HAP-1 (cell line): Measurements from ENCODE around the gene IRS2.

Source experiments
- DNase-seq, 2 experiments: peaks; one replicate each; pipeline ENCODE4 v3.0.0-alpha.2; 2016 to 2020; ENCODE audit warnings: low spot score in 2 of 2
- H3K27me3 ChIP-seq: fragments of 250-450 bp; sonication (Bioruptor Pico); 2 replicates; pipeline ENCODE4 v1.5.1; 2020; ENCODE audit warnings: low read depth, mild to moderate bottlenecking, moderate library complexity
- H3K36me3 ChIP-seq: fragments of 250-450 bp; sonication (Bioruptor Pico); replicated peaks from 2 replicates; pipeline ENCODE4 v1.5.1; 2020; ENCODE audit warnings: mild to moderate bottlenecking
- H3K4me1 ChIP-seq: fragments of 250-450 bp; sonication (Bioruptor Pico); 2 replicates; pipeline ENCODE4 v1.5.1; 2020; ENCODE audit warnings: mild to moderate bottlenecking
- H3K4me3 ChIP-seq: fragments of 250-450 bp; sonication (Bioruptor Pico); 2 replicates; pipeline ENCODE4 v1.5.1; 2020; ENCODE audit warnings: mild to moderate bottlenecking, moderate library complexity
- H3K9me3 ChIP-seq: fragments of 250-450 bp; sonication (Bioruptor Pico); 2 replicates; pipeline ENCODE4 v1.5.1; 2020; ENCODE audit warnings: mild to moderate bottlenecking, moderate library complexity
- in situ Hi-C: fragments of 300-500 bp; cut with MboI; formaldehyde crosslinking; loops from 3 replicates; pipeline ENCODE4 v1.14.3; 2020; ENCODE audit warnings: low sequenced_read_pairs, inconsistent platforms, mixed read lengths

Gene IRS2

GRCh38 chr13:109790942-109791605, 4.7 kb upstream of the IRS2 start:
- Histone ChIP-seq H3K4me1 (no peaks in the 10 kb centered on the region), H3K27me3 (peaks cover 47% of the 10 kb centered on the region), H3K4me3 (no peak overlapping the region), H3K36me3 (no peaks in the 10 kb centered on the region), H3K9me3 (no peaks in the 10 kb centered on the region)
- DNase-seq, result no peak
- in situ Hi-C loops, result no loop called here

- no peak for DNase-seq
- Histone ChIP-seq H3K4me3 (no peak overlapping the region), H3K36me3 (no peaks in the 10 kb centered on the region), H3K9me3 (no peaks in the 10 kb centered on the region), H3K4me1 (no peaks in the 10 kb centered on the region), H3K27me3 (peaks cover 47% of the 10 kb centered on the region)
- in situ Hi-C loops, result no loop called here
These were observed 3.7 kb upstream of the IRS2 start for GRCh38 chr13:109790086-109790485.

GRCh38 chr13:109789262-109789661, 2.9 kb upstream of the IRS2 start:
- H3K4me3 ChIP-seq, result no peak overlapping the region
- in situ Hi-C loops, result no loop called here
- no peak for DNase-seq
- no peaks in the 10 kb centered on the region for H3K9me3 ChIP-seq
- no peaks in the 10 kb centered on the region for H3K36me3 ChIP-seq
- no peaks in the 10 kb centered on the region for H3K4me1 ChIP-seq
- H3K27me3 ChIP-seq, result peaks cover 47% of the 10 kb centered on the region

GRCh38 chr13:109788372-109789111, 2.2 kb upstream of the IRS2 start:
- peaks cover 47% of the 10 kb centered on the region for H3K27me3 ChIP-seq
- no peaks in the 10 kb centered on the region for H3K9me3 ChIP-seq
- H3K36me3 ChIP-seq, result no peaks in the 10 kb centered on the region
- H3K4me1 ChIP-seq, result no peaks in the 10 kb centered on the region
- no peak overlapping the region for H3K4me3 ChIP-seq
- DNase-seq, result no peak
- in situ Hi-C loops, result no loop called here

- peak in 1 of 2 experiments; percentile 61 for DNase-seq
- Histone ChIP-seq H3K9me3 (no peaks in the 10 kb centered on the region), H3K27me3 (peaks cover 36% of the 10 kb centered on the region), H3K4me3 (peak overlapping the region; percentile 53), H3K36me3 (no peaks in the 10 kb centered on the region), H3K4me1 (no peaks in the 10 kb centered on the region)
- in situ Hi-C loops, result no loop called here
These were observed 962 bp upstream of the IRS2 start for GRCh38 chr13:109787135-109787954.

- Histone ChIP-seq H3K4me3 (no peak overlapping the region; the same call in 1 of the 2 replicates), H3K27me3 (peaks cover 31% of the 10 kb centered on the region), H3K36me3 (no peaks in the 10 kb centered on the region), H3K9me3 (no peaks in the 10 kb centered on the region), H3K4me1 (no peaks in the 10 kb centered on the region; the same call in 1 of the 2 replicates)
- in situ Hi-C loops, result no loop called here
- DNase-seq, result no peak
These were observed 412 bp downstream of the IRS2 start for GRCh38 chr13:109785892-109786450.

GRCh38 chr13:109785141-109785891, 1.1 kb downstream of the IRS2 start:
- H3K36me3 ChIP-seq, result no peaks in the 10 kb centered on the region
- no peak for DNase-seq
- in situ Hi-C loops, result no loop called here
- H3K4me3 ChIP-seq, result no peak overlapping the region
- no peaks in the 10 kb centered on the region for H3K9me3 ChIP-seq
- H3K4me1 ChIP-seq, result peaks cover 5% of the 10 kb centered on the region
- H3K27me3 ChIP-seq, result peaks cover 26% of the 10 kb centered on the region

- no peak for DNase-seq
- peaks cover 12% of the 10 kb centered on the region for H3K4me1 ChIP-seq
- no peaks in the 10 kb centered on the region for H3K36me3 ChIP-seq
- peaks cover 19% of the 10 kb centered on the region for H3K27me3 ChIP-seq
- H3K4me3 ChIP-seq, result no peak overlapping the region
- in situ Hi-C loops, result no loop called here
- no peaks in the 10 kb centered on the region for H3K9me3 ChIP-seq
These were observed 1.7 kb downstream of the IRS2 start for GRCh38 chr13:109784590-109785140.

- Histone ChIP-seq H3K4me1 (peaks cover 16% of the 10 kb centered on the region), H3K9me3 (no peaks in the 10 kb centered on the region), H3K27me3 (peaks cover 12% of the 10 kb centered on the region), H3K36me3 (no peaks in the 10 kb centered on the region), H3K4me3 (no peak overlapping the region)
- no peak for DNase-seq
- in situ Hi-C loops, result no loop called here
These were observed 2.4 kb downstream of the IRS2 start for GRCh38 chr13:109783815-109784589.

GRCh38 chr13:109783447-109783814, 3.0 kb downstream of the IRS2 start:
- Histone ChIP-seq H3K27me3 (peaks cover 7% of the 10 kb centered on the region), H3K4me3 (no peak overlapping the region), H3K9me3 (no peaks in the 10 kb centered on the region), H3K36me3 (no peaks in the 10 kb centered on the region), H3K4me1 (peaks cover 21% of the 10 kb centered on the region)
- DNase-seq, result no peak
- in situ Hi-C loops, result no loop called here

- H3K36me3 ChIP-seq, result no peaks in the 10 kb centered on the region
- H3K4me1 ChIP-seq, result peaks cover 24% of the 10 kb centered on the region
- no peak for DNase-seq
- H3K27me3 ChIP-seq, result peaks cover 2% of the 10 kb centered on the region; the same call in 1 of the 2 replicates
- H3K9me3 ChIP-seq, result no peaks in the 10 kb centered on the region
- no peak overlapping the region for H3K4me3 ChIP-seq
- in situ Hi-C loops, result no loop called here
These were observed 3.5 kb downstream of the IRS2 start for GRCh38 chr13:109782823-109783431.
